ENCODE results near the gene NDUFS5. TPM values are rescaled to one million over a fixed set of nuclear protein-coding genes. Genes with fewer than 3 reads are reported as not detected.
"Not testable (repeated sequence)": the region's sequence is repeated elsewhere in the genome, so short reads cannot be mapped to it uniquely, and the experiment has no call there.

Gene NDUFS5
- total RNA-seq, result 151 and 217 TPM in 2 replicates
- polyA plus RNA-seq (2012), result 246 TPM

DNA sequence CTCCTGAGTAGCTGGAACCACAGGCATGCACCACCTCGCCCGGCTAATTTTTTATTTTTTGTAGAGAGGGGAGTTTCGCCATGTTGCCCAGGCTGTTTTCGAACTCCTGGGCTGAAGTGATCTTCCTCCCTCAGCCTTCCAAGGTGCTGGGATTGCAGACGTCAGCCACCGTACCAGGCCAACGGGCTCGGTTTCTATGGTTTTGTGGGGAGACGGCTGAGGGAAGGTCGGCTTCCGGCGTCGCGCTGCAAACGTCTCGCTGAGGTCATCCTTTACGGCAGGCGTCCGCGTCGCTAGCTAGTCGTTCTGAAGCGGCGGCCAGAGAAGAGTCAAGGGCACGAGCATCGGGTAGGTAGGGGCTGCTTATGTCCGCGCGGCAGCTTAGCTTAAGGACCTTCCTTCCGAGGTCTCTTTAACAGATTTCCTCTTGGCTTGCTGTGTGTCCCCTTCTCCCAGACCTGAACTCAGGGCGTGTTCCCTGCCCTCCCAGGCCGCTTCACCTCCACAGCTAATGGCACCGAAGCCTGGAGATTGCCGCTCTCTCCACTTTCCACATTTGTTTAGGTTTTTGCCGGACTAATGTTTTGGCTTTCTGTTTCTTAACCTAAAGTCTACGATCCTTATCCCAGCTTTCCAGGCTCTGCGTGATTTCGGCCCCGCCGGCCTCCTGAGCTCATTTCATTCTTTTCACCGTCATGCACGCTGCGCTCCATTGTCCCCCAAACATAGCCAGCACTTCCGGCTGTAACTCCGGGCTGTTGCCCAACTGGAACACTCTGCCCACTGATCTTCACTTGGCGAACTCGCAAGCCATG lies at the start of gene NDUFS5:
Gene NDUFS5 (plus strand): TSS at position 300 of the 815 bp plus-strand sequence. CDS start 2,375 bp downstream, outside the sequence.
- DNase-seq (ENCODE audit: low read depth), result peak; percentile 83

DNA sequence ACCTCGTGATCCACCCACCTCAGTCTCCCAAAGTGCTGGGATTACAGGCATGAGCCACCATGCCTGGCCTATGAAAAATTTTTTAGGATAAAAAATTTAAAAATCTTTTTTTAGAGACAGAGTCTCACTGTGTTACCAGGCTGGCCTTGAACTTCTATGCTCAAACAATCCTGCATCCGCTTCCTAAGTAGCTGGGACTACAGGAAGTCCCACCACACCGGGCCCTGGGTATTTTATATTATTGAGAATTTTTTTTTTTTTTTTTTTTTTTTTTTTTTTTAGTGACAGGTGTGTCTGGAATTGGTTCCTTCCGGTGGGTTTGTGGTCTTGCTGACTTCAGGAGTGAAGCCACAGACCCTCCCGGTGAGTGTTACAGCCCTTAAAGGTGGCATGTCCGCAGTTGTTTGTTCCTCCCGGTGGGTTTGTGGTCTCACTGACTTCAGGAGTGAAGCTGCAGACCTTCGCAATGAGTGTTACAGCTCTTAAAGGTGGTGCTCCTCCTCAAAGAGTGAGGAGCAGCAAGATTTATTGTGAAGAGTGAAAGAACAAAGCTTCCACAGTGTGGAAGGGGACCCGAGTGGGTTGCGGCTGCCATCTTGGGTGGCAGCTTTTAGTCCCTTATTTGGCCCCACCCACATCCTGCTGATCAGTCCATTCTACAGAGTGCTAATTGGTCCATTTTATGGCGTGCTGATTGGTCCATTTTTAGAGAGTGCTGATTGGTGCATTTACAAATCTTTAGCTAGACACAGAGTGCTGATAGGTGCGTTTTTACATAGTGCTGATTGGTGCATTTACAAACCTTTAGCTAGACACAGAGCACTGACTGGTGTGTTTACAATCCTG lies 48.5 kb upstream of the NDUFS5 start:
- DNase-seq (ENCODE audit: low read depth), result not testable (repeated sequence)

DNA sequence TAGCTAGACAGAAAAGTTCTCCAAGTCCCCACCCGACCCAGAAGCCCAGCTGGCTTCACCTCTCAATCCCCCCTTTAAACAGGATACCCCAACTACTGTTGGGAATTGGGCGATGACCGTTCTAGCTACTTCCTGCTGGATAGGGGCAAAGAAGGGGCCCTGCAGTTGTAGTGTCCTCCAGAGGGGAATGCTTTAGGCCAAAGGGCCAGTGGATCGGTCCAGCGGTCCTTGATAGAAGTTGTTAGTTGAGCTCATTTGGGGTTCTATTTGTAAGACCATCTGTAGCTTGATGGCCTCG lies 48.0 kb upstream of the NDUFS5 start:
- DNase-seq (ENCODE audit: low read depth), result not testable (repeated sequence)

DNA sequence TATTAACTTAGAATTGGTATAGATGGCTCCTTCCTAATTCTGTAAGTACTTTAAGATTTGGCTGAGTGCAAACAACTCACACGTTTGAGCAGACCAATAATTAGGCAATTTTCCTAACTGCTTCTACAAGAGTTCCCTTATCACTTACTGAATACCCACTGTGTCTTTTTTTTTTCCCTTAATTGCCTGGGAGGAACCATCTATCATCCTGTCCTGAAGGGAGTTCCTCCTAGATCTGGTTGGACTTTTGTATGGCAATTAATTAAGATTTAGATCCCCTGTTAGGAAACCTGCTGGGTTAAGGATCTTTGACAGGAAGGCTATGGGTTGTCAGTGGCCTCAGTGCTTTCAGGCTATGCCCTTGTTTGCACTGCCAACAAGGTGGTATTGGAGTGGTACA lies 46.8 kb upstream of the NDUFS5 start:
- not testable (repeated sequence) for DNase-seq (ENCODE audit: low read depth)

DNA sequence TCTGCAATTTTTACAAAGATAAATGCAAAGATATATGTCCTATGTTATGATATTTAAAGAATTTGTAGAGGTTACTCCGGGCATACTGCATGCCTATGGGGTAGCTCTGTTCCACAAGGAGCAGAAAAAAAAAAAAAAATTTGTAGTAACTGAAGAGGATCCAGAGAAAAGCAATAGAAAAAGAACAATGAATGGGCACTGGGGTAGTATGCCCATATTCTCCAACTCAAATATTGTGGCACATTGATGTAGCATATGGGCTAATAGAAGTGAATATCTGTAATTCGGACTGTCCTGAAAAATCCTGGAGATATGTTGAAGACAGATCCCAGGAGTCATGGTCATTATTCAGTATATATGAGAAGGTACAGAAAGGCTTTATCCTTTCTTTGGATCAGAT lies 36.2 kb upstream of the NDUFS5 start:
- DNase-seq (ENCODE audit: low read depth), result no peak

DNA sequence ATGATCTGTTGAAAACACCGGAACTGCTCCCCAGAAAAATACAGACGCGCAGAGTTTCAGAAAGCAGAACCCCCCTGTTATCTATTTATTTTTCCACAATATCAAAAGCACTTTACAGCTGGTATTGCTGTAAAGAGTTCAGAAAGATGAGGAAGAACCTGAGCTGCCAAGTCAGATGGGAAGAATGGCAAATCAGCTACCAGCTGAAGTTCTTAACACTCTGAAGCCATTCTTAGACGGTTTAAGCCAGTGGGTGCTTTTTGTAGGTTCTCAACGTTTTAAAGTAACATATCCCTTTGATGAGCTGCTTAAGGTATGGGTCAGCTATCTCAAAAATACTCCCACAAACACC lies 35.8 kb upstream of the NDUFS5 start:
- DNase-seq (ENCODE audit: low read depth), result no peak

DNA sequence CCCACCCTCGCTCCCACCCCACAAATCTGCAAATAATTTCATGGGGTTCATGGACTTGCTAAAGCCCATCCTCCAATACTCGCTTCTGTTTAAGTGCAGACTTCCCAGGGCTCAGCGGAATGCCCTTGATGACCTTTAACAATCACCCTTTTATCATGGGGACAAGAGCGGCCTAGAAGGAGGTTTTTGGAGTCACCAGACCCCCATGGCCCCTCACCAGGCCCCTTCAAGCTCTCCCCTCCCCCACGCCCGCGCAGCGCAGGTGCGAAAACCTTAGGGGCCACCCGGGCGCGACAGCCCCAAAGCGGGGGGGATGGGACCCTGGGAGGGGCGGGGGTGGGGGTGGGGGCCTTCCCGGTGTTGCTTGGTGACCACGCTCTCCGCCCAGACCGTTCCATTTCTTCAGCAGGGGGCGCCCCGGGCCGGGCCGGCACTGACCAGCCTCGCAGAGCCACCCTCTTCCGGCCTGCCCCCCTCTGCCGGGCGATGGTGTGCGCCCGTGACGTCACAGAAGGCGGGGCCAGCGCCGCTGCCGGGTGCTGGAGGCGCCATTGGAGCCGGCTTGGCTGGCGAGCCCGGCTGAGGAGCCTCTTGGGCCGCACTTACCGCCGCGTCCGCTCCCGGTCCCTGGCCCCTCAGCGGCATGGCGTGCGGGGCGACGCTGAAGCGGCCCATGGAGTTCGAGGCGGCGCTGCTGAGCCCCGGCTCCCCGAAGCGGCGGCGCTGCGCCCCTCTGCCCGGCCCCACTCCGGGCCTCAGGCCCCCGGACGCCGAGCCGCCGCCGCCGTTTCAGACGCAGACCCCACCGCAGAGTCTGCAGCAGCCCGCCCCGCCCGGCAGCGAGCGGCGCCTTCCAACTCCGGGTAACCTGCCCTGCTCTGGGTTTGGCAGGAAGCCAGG lies 35.2 kb upstream of the NDUFS5 start, which contains the start of gene AKIRIN1:
Gene AKIRIN1 (plus strand): TSS at position 539 of the 900 bp plus-strand sequence. CDS start 105 bp downstream, at position 644.
- DNase-seq (ENCODE audit: low read depth), result peak; percentile 95

DNA sequence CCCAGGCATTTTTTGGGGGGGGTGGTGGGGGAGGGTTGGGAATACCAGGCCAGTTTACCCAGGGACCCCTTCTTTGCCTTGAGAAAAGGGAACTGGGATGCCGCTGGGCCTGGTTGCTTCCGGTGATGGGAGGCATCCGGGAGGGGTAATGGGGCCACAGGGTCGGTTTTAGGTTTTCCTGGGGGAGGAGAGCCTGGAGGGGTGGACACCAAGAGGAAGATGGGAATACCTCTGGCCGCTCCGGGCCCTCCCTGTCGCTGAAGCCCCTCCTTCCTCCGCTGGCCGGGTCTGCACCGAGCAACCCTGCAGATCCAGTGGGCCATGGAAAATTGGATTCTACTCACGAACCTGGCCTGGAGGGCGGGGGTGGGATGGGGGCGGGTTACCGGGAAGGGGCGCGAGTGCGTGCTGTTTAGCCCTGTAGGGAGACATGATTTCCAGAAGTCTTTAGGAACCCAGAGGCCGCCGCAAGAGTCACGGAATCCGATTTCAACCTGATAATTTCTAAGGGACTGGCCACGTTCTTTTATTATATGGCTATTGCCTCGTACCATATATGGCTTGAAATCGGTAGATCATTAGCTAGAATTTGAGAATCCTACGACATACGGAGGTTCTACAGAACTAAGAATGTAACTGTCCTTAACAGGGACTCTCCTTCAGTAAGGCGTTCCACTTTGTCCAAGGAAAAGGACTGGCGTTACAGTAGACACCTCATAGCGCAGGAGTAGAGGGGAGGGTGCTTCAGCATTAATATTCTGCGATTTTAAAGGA lies 34.3 kb upstream of the NDUFS5 start:
- peak; percentile 37 for DNase-seq (ENCODE audit: low read depth)

DNA sequence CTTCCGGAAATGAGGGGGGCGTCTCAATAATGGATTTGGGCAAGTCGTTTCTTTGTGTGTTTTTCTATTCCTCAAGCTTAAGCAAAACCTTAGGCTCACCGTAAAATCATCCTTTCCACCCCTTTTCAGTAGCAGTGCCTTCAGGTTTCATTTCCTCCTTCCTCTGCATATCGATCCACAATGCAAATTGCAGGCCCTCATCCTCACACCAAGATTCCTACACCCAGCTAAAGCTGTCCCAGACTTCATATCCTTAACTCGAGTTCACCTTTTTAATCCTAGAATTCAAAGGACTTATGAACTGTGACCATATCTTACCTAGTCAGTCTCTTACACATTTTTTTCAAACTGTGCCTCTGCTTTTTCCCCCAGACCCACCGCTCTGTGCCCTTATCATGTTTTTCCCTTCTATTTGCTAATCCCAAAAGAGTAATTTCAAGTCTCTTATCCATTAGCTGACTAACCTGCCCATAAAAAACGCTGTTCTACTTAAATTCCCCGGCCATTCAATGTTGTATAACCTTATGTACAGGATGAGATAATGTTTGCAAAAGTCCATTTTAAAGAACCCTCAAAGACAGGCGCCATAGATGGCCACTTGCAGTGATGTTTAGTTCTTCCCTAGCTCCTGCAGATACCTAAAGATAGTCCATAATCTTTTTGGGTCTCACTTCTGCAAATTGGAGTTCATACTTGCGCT lies 33.6 kb upstream of the NDUFS5 start:
- no peak for DNase-seq (ENCODE audit: low read depth)

DNA sequence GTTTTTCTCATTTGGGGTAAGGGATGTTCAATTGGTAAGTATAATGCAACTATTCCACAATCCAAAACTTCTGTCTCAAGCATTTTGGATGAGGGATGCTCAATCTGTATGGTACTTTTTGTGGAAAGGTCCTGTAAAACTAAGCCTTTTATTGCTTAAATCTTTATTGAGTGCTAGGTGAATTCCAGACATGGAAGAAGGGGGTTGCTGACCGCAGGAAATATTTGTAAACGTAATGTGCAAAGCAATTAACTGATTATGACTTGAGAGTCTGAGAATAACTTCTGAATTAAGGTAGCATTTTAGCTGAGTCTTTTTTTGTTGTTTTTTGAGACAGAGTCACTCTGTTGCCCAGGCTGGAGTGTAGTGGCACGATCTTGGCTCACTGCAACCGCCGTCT lies 32.0 kb upstream of the NDUFS5 start:
- no peak for DNase-seq (ENCODE audit: low read depth)

DNA sequence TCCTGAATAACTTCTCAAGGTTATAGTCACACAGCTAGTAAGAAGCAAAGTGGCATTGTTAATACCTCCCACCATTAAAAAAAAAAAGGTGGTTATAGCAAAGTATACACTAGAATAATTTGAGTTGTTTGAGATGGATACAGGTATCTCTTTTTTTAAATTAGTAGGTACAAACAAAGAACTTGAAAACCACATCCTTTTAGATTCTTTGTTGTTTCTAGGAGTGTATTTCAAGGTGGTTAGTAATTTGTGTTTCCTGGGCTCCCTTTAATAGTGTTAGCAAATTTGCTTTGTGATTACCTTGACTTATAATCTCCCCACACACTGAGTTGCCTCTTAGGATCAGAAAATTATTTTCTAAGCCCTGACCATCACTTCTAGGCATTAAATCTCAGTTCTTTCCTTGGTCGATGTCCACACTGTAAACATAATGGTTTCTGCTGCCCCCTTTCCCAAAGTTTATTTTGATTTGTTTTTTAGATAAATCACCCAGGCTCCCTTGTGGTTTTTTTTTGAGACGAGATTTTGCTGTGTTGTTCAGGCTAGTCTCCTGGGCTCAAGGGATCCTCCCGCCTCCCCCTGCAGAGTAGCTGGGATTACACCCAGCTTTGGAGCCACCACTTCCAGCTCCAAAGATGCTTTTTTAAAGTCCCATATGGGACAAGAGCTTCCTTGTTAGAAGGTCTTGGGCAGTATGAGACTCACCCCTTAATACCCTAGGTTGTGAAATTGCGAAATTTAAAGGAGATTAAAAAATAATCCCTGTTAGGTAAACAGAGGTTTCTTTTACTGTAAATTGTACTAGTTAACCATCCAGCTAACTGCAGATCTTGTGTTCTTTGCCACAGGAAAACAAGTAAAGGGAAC lies 28.9 kb upstream of the NDUFS5 start:
- no peak for DNase-seq (ENCODE audit: low read depth)

DNA sequence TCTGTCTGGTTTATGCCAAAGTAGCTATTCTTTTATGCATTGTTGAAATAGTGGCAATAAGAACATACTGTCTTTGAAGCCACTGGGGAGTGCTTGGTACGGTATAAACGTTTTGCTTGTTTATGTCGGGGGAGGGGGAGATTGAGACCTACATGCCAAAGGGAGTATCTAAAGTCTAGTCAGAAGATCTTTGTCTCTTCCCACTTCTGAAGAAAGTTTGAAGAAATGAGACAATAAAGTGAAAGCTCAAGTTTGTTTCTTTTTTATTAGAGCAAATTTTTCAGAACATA lies 28.3 kb upstream of the NDUFS5 start:
- DNase-seq (ENCODE audit: low read depth), result no peak

DNA sequence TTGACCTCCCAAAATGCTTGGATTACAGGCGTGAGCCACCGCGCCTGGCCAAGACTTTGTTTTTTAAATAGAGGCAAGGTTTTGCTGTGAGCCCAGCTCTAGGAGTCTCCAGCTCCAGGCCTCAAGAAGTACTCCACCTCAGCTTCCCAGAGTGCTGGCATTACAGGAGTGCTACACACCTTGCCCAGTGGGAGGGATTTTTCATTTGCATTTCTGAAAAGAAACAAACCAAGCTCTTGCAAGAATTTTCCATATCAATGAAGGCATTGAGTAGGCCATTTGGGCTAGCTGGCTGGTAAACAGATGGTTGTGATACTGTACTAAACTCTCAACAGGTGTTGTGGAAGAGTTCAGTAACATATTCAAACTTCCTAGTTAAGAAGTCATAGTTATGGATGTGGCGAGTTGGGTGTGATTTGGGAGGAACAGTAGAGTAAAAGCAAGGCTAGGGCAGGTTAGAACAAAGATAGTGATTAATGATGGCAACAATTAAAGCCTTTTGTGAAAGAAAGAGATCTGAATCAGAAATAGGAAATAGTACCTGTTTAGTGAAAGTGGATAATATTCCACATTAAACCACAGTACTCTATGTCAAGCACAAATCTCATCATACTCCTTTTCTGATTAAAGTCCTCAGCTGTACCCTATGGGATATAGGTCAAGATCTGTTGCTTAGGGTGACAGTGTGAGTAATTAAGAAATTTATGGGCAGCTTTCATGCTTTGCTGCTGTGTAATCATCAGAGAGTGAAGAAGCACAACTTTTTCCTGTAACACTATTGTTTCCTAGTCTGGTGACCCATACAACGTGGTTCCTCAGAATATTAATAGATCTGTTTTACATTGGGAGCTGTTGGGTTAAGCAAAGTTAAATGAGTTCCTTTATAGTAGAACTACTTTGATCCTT lies 24.4 kb upstream of the NDUFS5 start:
- DNase-seq (ENCODE audit: low read depth), result no peak

DNA sequence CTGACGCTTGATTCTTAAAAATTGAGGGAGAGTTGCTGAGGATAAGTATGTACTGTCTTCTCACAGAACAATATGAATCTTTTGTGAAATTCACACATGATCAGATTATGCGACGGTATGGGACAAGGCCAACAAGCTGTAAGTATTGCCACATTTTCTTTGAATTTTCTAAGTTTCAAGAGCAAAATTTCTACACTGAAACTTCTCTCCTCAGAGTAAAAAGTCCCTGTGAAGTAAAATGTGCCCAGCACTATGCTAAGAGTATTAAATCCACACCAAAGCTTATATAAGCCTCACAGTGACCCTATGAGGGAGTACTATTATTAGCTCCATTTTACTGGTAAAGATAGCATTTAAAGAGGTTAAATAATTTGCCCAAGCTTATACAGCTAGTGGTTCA lies 22.9 kb upstream of the NDUFS5 start:
- DNase-seq (ENCODE audit: low read depth), result no peak

DNA sequence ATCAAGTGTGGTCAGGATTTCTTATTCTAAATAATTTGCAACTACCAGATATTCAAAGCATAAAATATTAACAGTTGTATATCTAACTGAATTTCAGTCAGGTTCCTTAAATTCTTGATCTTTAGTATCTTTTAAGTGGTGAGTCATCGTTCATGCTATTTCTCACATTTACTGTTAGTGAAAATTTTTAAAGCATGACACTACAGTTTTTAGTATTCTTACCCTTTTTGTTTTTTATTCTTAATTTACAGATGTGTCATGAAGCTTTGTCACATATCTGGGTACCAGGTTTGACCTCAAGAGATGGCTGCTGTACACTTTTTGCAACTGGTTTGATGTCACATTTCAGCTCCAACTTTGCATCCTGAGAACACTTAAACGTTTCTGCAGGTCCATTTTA lies 22.4 kb upstream of the NDUFS5 start:
- no peak for DNase-seq (ENCODE audit: low read depth)

DNA sequence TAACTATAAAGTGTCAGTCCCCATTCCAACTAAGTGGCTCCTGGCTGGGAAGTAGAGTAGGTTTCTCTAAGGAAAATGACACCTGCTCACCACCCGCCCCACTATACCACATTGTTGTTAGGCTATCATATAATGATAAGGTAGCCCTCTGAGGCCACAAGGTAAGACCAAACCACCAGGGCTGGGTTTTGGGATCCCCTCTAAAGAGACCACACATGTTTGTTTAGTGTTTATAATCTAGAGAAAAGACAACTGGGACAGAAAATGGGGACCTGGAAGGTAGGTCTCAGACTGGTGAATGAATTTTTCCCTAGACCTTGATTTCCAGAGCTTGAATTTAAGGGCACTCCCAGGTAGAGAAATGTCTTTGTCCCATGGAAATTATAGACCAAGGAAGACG lies 19.9 kb upstream of the NDUFS5 start:
- no peak for DNase-seq (ENCODE audit: low read depth)

DNA sequence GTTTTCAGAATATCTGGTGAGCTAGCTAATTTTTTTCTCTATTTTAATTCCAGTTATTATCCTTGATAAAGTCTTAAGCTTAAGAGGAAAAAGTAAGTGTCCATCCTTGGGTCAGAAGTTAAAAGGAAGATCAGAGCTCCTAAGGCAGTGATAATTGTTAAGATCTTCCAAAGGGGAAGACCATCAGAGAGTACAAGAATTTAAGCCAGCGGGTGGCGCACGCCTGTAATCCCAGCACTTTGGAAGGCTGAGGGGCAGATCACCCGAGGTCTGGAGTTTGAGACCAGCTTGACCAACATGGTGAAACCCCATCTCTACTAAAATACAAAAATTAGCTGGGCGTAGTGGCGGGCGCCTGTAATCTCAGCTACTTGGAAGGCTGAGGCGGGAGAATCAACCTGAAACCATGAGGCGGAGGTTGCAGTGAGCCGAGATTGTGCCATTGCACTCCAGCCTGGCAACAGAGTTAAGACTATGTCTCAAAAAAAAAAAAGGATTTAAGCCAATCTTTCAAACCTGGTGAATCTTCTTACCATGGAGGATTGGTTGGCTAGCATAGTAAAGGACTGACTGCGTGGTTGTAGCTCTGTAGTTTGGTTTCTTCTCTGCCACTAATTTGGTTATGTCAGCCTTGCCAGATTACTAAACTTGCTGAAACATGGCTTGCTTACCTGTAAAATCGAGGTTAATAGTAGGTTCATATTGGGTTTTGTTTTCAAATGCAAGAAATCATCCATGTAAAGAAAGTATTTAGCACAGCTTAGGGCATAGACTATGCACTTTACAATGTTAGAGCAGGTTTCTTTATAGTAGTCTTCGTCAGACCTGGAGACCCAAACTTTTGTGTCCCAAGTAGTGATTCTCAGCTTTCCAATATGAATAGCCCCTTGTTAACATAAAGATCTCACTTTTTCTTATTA lies 19.2 kb upstream of the NDUFS5 start:
- no peak for DNase-seq (ENCODE audit: low read depth)
